Retinal pigment epithelial cell (primary cell): ENCODE measurements around the gene TLE3.

ENCODE experiments used
- DNase-seq: peaks from one replicate; pipeline ENCODE4 v3.0.0-alpha.2; 2010; ENCODE audit warnings: low read depth
- H3K4me3 ChIP-seq: 2 replicates; pipeline ENCODE4 v1.5.1; 2011; ENCODE audit warnings: mild to moderate bottlenecking, low read length, control low read depth, moderate library complexity
- CTCF ChIP-seq: conservative IDR thresholded peaks from 2 replicates; pipeline ENCODE4 v1.5.1; 2011; ENCODE audit warnings: low read depth, low read length, control low read depth, inconsistent platforms

Gene TLE3

GRCh38 chr15:70016511-70016994 lies 81.2 kb downstream of the TLE3 start:
- no peak overlapping the region for H3K4me3 ChIP-seq
- DNase-seq, result no peak
- TF ChIP-seq CTCF, result no peak

- no peak for DNase-seq
- H3K4me3 ChIP-seq, result no peak overlapping the region
- no peak for TF ChIP-seq CTCF
Measured at GRCh38 chr15:70014860-70015490, 82.7 kb downstream of the TLE3 start.

- H3K4me3 ChIP-seq, result no peak overlapping the region
- TF ChIP-seq CTCF, result no peak
- no peak for DNase-seq
Measured at GRCh38 chr15:70014331-70014730, 83.4 kb downstream of the TLE3 start.

- TF ChIP-seq CTCF, result no peak
- no peak for DNase-seq
- no peak overlapping the region for H3K4me3 ChIP-seq
Measured at GRCh38 chr15:70013656-70014313, 83.9 kb downstream of the TLE3 start.

GRCh38 chr15:70012895-70013294 lies 84.8 kb downstream of the TLE3 start:
- DNase-seq, result no peak
- no peak for TF ChIP-seq CTCF
- no peak overlapping the region for H3K4me3 ChIP-seq

- no peak for TF ChIP-seq CTCF
- DNase-seq, result no peak
- H3K4me3 ChIP-seq, result no peak overlapping the region
Measured at GRCh38 chr15:70008697-70009290, 88.9 kb downstream of the TLE3 start.
